ENCODE data around the gene COLEC12. TPM values are rescaled to one million over a fixed set of nuclear protein-coding genes. Genes with fewer than 3 reads are reported as not detected.
A peak's percentile ranks its signal among the peaks of the same experiment; 100 is the strongest.

COLEC12 gene
- total RNA-seq, 4 donors from 2014 or later, result 6.3 to 34.7 (median 19.8) TPM

GRCh38 chr18:523561-523960 is 23.1 kb upstream of the COLEC12 start:
- no peaks in the 10 kb centered on the region for H3K9me3 ChIP-seq
- WGBS, 2 donors, result 58 to 62% methylated on average over 4 of the region's 4 CpGs
- intact Hi-C loops (cut with DNase I), result no loop called here
- no peak overlapping the region for H3K27ac ChIP-seq
- no peaks in the 10 kb centered on the region for H3K4me1 ChIP-seq
- TF ChIP-seq POLR2A (IDR thresholded peaks at IDR 0.05), result no peak
- no peak overlapping the region for H3K4me3 ChIP-seq (replicated peaks in 1 of 3)
- H3K27me3 ChIP-seq, result no peaks in the 10 kb centered on the region
- no peaks in the 10 kb centered on the region for H3K36me3 ChIP-seq
- DNase-seq, result no peak

GRCh38 chr18:519019-519879 is 18.7 kb upstream of the COLEC12 start:
- WGBS, 2 donors, result 60 to 65% methylated on average over 11 of the region's 11 CpGs
- no peak for TF ChIP-seq POLR2A (IDR thresholded peaks at IDR 0.05)
- TF ChIP-seq CTCF (IDR thresholded peaks at IDR 0.05), result no peak
- intact Hi-C loops (cut with DNase I), result no loop called here
- Histone ChIP-seq H3K36me3 (no peaks in the 10 kb centered on the region), H3K27me3 (no peaks in the 10 kb centered on the region), H3K4me1 (no peaks in the 10 kb centered on the region), H3K27ac (no peak overlapping the region), H3K4me3 (replicated peaks in 1 of 3) (no peak overlapping the region), H3K9me3 (no peaks in the 10 kb centered on the region)
- peak in 1 of 2 donors; percentile 6 for DNase-seq

- no peaks in the 10 kb centered on the region for H3K9me3 ChIP-seq
- DNase-seq, result no peak
- H3K36me3 ChIP-seq, result no peaks in the 10 kb centered on the region
- H3K27me3 ChIP-seq, result no peaks in the 10 kb centered on the region
- no peak overlapping the region for H3K27ac ChIP-seq
- TF ChIP-seq POLR2A (IDR thresholded peaks at IDR 0.05) (no peak), CTCF (IDR thresholded peaks at IDR 0.05) (no peak)
- no peak overlapping the region for H3K4me3 ChIP-seq (replicated peaks in 1 of 3)
- no peaks in the 10 kb centered on the region for H3K4me1 ChIP-seq
- WGBS, 2 donors, result 84 to 93% methylated on average over 3 of the region's 3 CpGs
- intact Hi-C loops (cut with DNase I), result no loop called here
Measured at GRCh38 chr18:518081-518480, 17.6 kb upstream of the COLEC12 start.

- Histone ChIP-seq H3K36me3 (no peaks in the 10 kb centered on the region), H3K4me1 (no peaks in the 10 kb centered on the region), H3K4me3 (replicated peaks in 1 of 3) (no peak overlapping the region), H3K9me3 (no peaks in the 10 kb centered on the region), H3K27ac (no peak overlapping the region), H3K27me3 (no peaks in the 10 kb centered on the region)
- DNase-seq, result no peak
- intact Hi-C loops (cut with DNase I), result no loop called here
- TF ChIP-seq CTCF (IDR thresholded peaks at IDR 0.05) (no peak), POLR2A (IDR thresholded peaks at IDR 0.05) (no peak)
- WGBS, 2 donors, result 53 to 58% methylated on average over 4 of the region's 4 CpGs
Measured at GRCh38 chr18:515838-516237, 15.3 kb upstream of the COLEC12 start.

- Histone ChIP-seq H3K36me3 (no peaks in the 10 kb centered on the region), H3K27me3 (no peaks in the 10 kb centered on the region), H3K9me3 (no peaks in the 10 kb centered on the region), H3K4me1 (no peaks in the 10 kb centered on the region), H3K4me3 (replicated peaks in 1 of 3) (no peak overlapping the region), H3K27ac (no peak overlapping the region)
- DNase-seq, result no peak
- WGBS, 2 donors, result 87 to 89% methylated on average over 27 to 35 of the region's 44 CpGs
- TF ChIP-seq POLR2A (IDR thresholded peaks at IDR 0.05) (no peak), CTCF (IDR thresholded peaks at IDR 0.05) (no peak)
- intact Hi-C loops (cut with DNase I), result no loop called here
Measured at GRCh38 chr18:515156-515815, 14.8 kb upstream of the COLEC12 start.

Measured in thyroid gland (tissue), 4 donors.